Pancreas (tissue), 10 donors: ENCODE measurements around the gene ETFBKMT. TPM values are rescaled to one million over a fixed set of nuclear protein-coding genes. Genes with fewer than 3 reads are reported as not detected.

Experiments
- ATAC-seq, 4 donors: fragments of 200-7000 bp; cut with Tn5 transposase; one replicate each; pipeline versions ENCODE4 v1.8.0 to v1.9.1; 2020; ENCODE audit warnings: mild to moderate bottlenecking in 4 of 4, moderate library complexity in 4 of 4
- DNase-seq, 6 donors: peaks; one replicate each; pipeline ENCODE4 v3.0.0-alpha.2; 2020
- FAIRE-seq: peaks from 2 replicates; lab custom pipeline; 2012; peaks lifted over from hg19 to GRCh38; lab: Jason Lieb, UNC
- H3K27ac ChIP-seq, 4 donors: fragments of 200-600 bp; sonication (generic); 1 replicate in 3 of 4; 2 replicates in 1 of 4; pipeline versions ENCODE4 v1.5.0 to v1.8.0; 2020
- H3K27me3 ChIP-seq, 4 donors: fragments of 200-600 bp; one replicate each; pipeline ENCODE4 v1.8.0; 2021
- H3K36me3 ChIP-seq, 3 donors: fragments of 200-600 bp; sonication (generic) in 1 of 3; one replicate each; pipeline versions ENCODE4 v1.5.0 to v1.8.0; 2020 to 2021
- H3K4me1 ChIP-seq, 3 donors: fragments of 200-600 bp; one replicate each; pipeline ENCODE4 v1.8.0; 2021
- H3K4me3 ChIP-seq, 4 donors: fragments of 200-600 bp; sonication (generic) in 2 of 4; one replicate each; pipeline versions ENCODE4 v1.5.0 to v1.8.0; 2020 to 2021
- H3K9me3 ChIP-seq, 4 donors: fragments of 200-600 bp; one replicate each; pipeline ENCODE4 v1.8.0; 2021
- WGBS, 2 donors: extraction: QIAGEN DNeasy Blood & Tissue Kit; methylation state at CpG; one replicate each; pipeline ENCODE4 v1.1.7; 2013; 5-methylcytosine and 5-hydroxymethylcytosine counted together
- intact Hi-C, 3 donors: fragments of 100-400 bp; cut with DNase I; formaldehyde crosslinking; loops; one replicate each; pipeline versions ENCODE4 v1.11.1 to v1.14.2; 2022
- polyA plus RNA-seq, 2 donors: library from polyadenylated mRNA; stranded (reverse); fragments of 200-250 nt; gene quantifications; one replicate each; pipeline ENCODE4 v1.2.3, GENCODE V29; 2013
- total RNA-seq, 6 donors: library from RNA; stranded (reverse); fragmentation: NEBNext Ultra II Directional in 4 of 6; extraction: Animal tissue kit (Norgen Biotek cat#: 25700) in 4 of 6; gene quantifications; one replicate each; pipeline versions ENCODE4 v1.2.1 to v1.2.4, GENCODE V29; 2021 to 2023
- TF ChIP-seq, protein P1 (sequence below), 4 donors: fragments of 200-600 bp; sonication (generic) in 3 of 4; IDR thresholded peaks; one replicate each; pipeline versions ENCODE4 v1.5.0 to v1.8.0; 2021; ENCODE audit warnings: antibody characterized with exemption in 4 of 4
- donor health status: healthy with polysubstance abuse.
- donor health status: DM: no; HTN: no; CAD: no; lungs with moderate emphysema.
- donor health status: DM: no; HTN: no; CAD: no.
- donor health status: control.
- donor health status: control.
- donor health status: Bipolar disorder and iron deficiency.
- donor health status: DM: yes; HTN: yes; CAD: no.
- donor health status: DM: no; HTN: no; CAD: no.
- donor health status: DM: no; HTN: no; CAD: no.
- donor health status: DM: yes; HTN: yes; CAD: no.

ETFBKMT gene
- total and polyA plus RNA-seq, 8 donors = 1.8 to 4.6 (median 2.9) TPM

DNA sequence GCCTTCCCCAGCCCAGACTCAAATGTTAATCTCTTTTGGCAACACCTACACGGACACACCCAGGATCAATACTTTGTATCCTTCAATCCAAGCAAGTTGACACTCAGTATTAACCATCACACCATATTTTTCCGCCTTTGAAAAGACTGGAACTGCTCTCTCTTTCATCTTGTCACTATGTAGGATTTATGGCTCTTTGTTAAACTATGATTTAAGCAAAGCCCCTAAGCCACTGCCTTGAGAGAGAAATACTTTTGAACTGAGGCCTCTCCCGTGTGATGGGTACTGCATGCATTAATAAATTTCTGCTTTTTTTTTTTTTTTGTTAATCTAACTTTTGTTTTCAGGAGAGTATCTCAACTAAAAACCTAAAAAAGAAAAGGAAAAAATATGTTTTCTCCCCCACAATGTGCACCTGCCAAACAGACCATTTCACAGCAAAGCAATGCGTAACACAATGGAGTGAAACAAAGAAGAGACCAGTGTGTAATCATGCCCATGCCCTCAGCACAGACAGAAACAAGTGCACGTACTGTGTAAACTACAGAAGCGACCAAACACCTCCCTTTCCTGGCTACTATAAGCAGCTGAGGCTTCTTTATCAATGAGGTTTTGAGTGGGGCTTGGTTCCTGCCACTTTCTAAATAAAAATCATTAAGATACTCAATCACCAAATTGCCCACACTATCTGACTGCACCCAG lies 28.3 kb upstream of the ETFBKMT start:
- intact Hi-C loops = no loop called here
- peaks cover 0 to 12% (median 5%) of the 10 kb centered on the region in 3 donors for H3K4me1 ChIP-seq
- FAIRE-seq (no peak), DNase-seq (no peak), ATAC-seq (no peak)
- TF ChIP-seq, protein P1, sequence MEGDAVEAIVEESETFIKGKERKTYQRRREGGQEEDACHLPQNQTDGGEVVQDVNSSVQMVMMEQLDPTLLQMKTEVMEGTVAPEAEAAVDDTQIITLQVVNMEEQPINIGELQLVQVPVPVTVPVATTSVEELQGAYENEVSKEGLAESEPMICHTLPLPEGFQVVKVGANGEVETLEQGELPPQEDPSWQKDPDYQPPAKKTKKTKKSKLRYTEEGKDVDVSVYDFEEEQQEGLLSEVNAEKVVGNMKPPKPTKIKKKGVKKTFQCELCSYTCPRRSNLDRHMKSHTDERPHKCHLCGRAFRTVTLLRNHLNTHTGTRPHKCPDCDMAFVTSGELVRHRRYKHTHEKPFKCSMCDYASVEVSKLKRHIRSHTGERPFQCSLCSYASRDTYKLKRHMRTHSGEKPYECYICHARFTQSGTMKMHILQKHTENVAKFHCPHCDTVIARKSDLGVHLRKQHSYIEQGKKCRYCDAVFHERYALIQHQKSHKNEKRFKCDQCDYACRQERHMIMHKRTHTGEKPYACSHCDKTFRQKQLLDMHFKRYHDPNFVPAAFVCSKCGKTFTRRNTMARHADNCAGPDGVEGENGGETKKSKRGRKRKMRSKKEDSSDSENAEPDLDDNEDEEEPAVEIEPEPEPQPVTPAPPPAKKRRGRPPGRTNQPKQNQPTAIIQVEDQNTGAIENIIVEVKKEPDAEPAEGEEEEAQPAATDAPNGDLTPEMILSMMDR (IDR thresholded peaks at IDR 0.05) = no peak
- 79 to 82% methylated on average over 6 of the region's 6 CpGs for WGBS, 2 donors
- H3K4me3 ChIP-seq = no peak overlapping the region
- no peak overlapping the region for H3K27ac ChIP-seq
- H3K27me3 ChIP-seq = no peaks in the 10 kb centered on the region
- H3K9me3 ChIP-seq = no peaks in the 10 kb centered on the region
- no peaks in the 10 kb centered on the region for H3K36me3 ChIP-seq

DNA sequence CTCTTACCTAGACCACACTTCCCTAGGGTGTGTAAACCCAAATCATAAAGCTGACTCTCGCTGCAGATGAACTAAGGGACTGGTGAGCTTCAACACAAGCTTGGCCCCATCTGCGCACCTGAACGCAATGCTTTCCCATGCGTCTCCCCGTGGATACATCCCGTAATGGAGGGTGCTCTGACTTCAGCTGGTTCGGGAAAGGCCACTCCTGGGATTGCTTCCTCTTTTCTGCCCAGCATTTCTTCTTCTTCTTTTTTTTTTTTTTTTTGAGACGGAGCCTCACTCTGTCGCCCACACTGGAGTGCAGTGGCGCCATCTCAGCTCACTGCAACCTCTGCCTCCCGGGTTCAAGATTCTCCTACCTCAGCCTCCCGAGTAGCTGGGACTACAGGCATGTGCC lies 27.7 kb upstream of the ETFBKMT start:
- 94% methylated on average over 12 of the region's 12 CpGs for WGBS, 2 donors
- Histone ChIP-seq H3K27me3 (no peaks in the 10 kb centered on the region), H3K9me3 (no peaks in the 10 kb centered on the region), H3K4me1 (peaks cover 0 to 12% (median 5%) of the 10 kb centered on the region in 3 donors), H3K36me3 (no peaks in the 10 kb centered on the region), H3K27ac (no peak overlapping the region), H3K4me3 (no peak overlapping the region)
- ATAC-seq = no peak
- FAIRE-seq = no peak
- TF ChIP-seq, protein P1 (IDR thresholded peaks at IDR 0.05) = no peak
- DNase-seq = no peak
- intact Hi-C loops = no loop called here

GRCh38 chr12:31633464-31633863 lies 26.0 kb upstream of the ETFBKMT start:
- intact Hi-C loops = no loop called here
- WGBS, 2 donors = 83 to 95% methylated on average over 4 of the region's 4 CpGs
- no peak for ATAC-seq
- H3K27ac ChIP-seq = no peak overlapping the region
- peaks cover 0 to 12% (median 5%) of the 10 kb centered on the region in 3 donors for H3K4me1 ChIP-seq
- no peaks in the 10 kb centered on the region for H3K27me3 ChIP-seq
- H3K36me3 ChIP-seq = no peaks in the 10 kb centered on the region
- DNase-seq = no peak
- H3K4me3 ChIP-seq = no peak overlapping the region
- TF ChIP-seq, protein P1 (IDR thresholded peaks at IDR 0.05) = no peak
- FAIRE-seq = no peak
- H3K9me3 ChIP-seq = no peaks in the 10 kb centered on the region

DNA sequence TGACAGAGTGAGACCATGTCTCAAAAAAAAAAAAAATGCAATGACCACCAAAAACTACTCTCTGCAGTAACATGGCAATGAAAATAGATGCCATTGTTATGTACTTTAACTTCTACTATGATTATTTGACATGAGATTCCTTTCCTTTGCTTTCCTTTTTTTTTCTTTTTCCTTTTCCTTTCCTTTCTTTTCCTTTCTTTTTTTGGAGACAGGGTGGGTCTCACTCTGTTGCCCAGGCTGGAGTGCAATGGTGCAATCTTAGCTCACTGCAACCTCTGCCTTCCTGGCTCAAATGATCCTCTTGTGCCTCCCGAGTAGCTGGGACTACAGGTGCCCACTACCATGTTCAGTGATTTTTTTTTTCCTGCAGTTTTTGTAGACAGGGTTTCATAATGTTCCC lies 24.9 kb upstream of the ETFBKMT start:
- H3K4me3 ChIP-seq = no peak overlapping the region
- intact Hi-C loops = loop anchor here in 2 of 3 donors (5.0 kb wide), 1 partner anchor 232 kb away; no protein-coding TSS in a partner anchor
- H3K27me3 ChIP-seq = no peaks in the 10 kb centered on the region
- peaks cover 0 to 11% (median 2%) of the 10 kb centered on the region in 3 donors for H3K4me1 ChIP-seq
- FAIRE-seq = no peak
- ATAC-seq = no peak
- DNase-seq = no peak
- H3K27ac ChIP-seq = no peak overlapping the region
- 85 to 100% methylated on average over 1 of the region's 1 CpG for WGBS, 2 donors
- H3K36me3 ChIP-seq = no peaks in the 10 kb centered on the region
- H3K9me3 ChIP-seq = no peaks in the 10 kb centered on the region
- TF ChIP-seq, protein P1 (IDR thresholded peaks at IDR 0.05) = no peak

- FAIRE-seq = no peak
- H3K9me3 ChIP-seq = no peaks in the 10 kb centered on the region
- intact Hi-C loops = no loop called here
- no peaks in the 10 kb centered on the region for H3K27me3 ChIP-seq
- ATAC-seq = peak; percentile 79 to 87 (median 82)
- 30 to 36% methylated on average over 11 of the region's 11 CpGs for WGBS, 2 donors
- peak in 3 of 6 donors; percentile 32 to 66 (median 58) for DNase-seq
- H3K27ac ChIP-seq = peak overlapping the region; percentile 18 to 90 (median 62)
- peaks cover 0 to 20% (median 4%) of the 10 kb centered on the region in 3 donors for H3K4me1 ChIP-seq
- H3K4me3 ChIP-seq = peak overlapping the region in 2 of 4 donors; percentile 9 to 34
- TF ChIP-seq, protein P1 (IDR thresholded peaks at IDR 0.05) = no peak
- H3K36me3 ChIP-seq = no peaks in the 10 kb centered on the region
Observed at GRCh38 chr12:31641509-31642090, 17.9 kb upstream of the ETFBKMT start.
